ENCODE results near the gene CBFB.

CBFB gene

GRCh38 chr16:67093098-67093726, 64.3 kb downstream of the CBFB start:
- no peak for DNase-seq (ENCODE audit: low read depth in 1 of 2, low spot score in 1 of 2)
- in situ Hi-C loops (cut with HindIII; ENCODE audit: low pct_unique_long_range_greater_than_20kb, low sequenced_read_pairs): no loop called here
- no peak for TF ChIP-seq JUND (IDR thresholded peaks at IDR 0.05; ENCODE audit: low read depth)

DNA sequence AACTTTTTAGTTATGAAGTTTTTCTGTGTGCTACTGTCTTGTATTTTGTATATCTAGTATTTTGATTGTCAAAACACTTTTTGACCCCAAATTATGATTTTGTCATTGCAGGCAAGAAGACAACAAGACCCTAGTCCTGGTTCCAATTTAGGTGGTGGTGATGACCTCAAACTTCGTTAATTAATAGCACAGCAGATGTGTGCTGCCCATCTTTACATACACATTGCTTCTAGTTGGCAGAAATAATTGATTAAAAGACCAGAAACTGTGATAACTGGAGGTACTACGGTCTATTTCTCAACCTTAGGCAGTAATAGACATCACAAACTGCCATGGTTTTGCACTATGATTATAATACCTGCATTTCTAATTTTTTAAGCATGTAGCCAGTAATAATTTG, 69.7 kb downstream of the CBFB start:
- in situ Hi-C loops (cut with HindIII; ENCODE audit: low pct_unique_long_range_greater_than_20kb, low sequenced_read_pairs): no loop called here
- no peak for DNase-seq (ENCODE audit: low read depth in 1 of 2, low spot score in 1 of 2)
- no peak for TF ChIP-seq JUND (IDR thresholded peaks at IDR 0.05; ENCODE audit: low read depth)

DNA sequence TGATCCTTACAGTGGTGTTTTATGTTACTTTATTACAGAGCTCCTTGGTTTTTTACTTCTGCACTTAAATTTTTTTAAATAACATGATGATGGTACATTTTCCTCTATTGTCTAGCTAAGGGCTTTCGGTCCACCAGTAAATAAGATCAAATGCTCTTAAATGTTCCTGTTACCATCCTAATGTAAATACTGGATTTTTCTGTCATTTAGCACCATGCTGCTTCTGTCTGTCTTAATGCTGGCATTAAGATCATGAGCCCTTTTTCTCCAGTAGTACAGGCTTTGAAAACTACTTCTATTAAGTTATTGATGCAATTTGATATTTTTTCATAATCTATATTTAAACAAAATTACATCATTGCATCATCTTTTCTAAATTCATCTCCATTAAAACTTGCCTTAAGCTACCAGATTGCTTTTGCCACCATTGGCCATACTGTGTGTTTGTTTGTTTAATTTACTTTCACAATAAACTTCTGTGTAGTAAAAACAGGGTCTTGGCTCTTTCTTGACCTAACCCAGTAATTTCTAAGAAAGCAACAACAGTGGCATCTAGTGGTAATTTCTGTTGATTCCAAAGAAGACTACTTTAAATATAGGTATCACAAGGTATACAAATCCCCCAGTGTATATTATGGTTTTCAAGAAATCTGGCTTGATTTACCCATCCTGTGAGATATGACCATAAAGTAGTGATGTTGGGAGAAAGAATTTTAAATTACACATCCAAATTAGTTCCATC, 71.8 kb downstream of the CBFB start:
- in situ Hi-C loops (cut with HindIII; ENCODE audit: low pct_unique_long_range_greater_than_20kb, low sequenced_read_pairs): no loop called here
- no peak for TF ChIP-seq JUND (IDR thresholded peaks at IDR 0.05; ENCODE audit: low read depth)
- DNase-seq (ENCODE audit: low read depth in 1 of 2, low spot score in 1 of 2): peak; percentile 39 to 60

DNA sequence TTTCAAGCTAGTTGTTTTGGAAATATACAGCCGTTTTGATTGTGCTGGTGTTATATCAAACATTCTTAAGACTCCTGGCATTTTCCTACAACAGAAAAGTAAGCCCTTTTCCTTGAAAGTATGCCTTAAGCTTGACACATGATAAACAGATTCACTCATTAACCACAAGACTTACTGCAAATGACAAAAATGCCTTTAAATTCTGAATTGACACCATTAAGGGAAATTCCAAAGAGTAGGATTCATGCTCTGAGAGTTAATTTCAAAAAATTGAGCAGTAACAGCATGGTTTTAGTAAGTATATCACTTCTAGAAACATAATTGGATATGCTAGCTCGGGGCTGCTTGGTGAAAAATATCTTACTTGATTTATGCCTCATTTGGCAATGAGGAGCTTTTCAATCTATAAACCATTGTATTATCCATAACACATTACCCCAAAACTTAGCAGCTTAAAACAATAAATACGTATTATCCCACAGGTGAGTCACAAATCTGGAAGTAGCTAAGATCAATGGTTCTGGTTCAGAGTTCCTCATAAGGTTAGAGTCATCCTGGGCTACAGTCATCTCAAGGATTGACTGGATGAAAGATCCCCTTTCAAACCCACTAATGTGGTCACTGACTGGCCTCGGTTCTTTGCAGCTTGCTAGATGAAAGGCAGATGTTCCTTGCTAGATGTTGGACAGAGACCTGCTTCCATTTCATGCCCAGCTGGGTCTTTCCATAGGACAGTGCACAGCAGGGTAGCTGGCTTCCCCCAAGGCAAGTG, 72.5 kb downstream of the CBFB start:
- no peak for DNase-seq (ENCODE audit: low read depth in 1 of 2, low spot score in 1 of 2)
- no peak for TF ChIP-seq JUND (IDR thresholded peaks at IDR 0.05; ENCODE audit: low read depth)

GRCh38 chr16:67104061-67104460, 75.1 kb downstream of the CBFB start:
- in situ Hi-C loops (cut with HindIII; ENCODE audit: low pct_unique_long_range_greater_than_20kb, low sequenced_read_pairs): no loop called here
- TF ChIP-seq JUND (IDR thresholded peaks at IDR 0.05; ENCODE audit: low read depth): no peak
- peak in 1 of 2 experiments; percentile 71 for DNase-seq (ENCODE audit: low read depth in 1 of 2, low spot score in 1 of 2)

More for the DNA sequence above, 72.5 kb downstream of the CBFB start:
- in situ Hi-C loops (cut with HindIII; ENCODE audit: low pct_unique_long_range_greater_than_20kb, low sequenced_read_pairs): no loop called here

DNA sequence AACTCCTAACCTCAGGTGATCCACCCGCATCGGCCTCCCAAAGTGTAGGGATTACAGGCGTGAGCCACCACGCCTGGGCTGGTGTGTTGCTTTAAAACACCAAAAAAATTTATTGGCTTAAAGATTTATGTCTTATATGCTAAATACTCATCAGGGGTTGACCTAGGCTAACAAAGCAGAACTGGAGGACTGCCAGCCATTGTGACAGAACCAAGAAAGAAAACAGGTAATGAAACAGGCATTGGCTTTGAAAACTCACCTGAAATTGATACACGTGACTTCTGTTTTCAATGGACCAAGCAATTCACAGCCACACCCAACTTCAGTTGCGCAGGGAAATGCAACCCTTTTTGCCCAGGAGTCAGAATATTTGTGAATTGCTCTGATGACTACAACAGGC, 75.9 kb downstream of the CBFB start:
- no peak for DNase-seq (ENCODE audit: low read depth in 1 of 2, low spot score in 1 of 2)
- in situ Hi-C loops (cut with HindIII; ENCODE audit: low pct_unique_long_range_greater_than_20kb, low sequenced_read_pairs): no loop called here
- TF ChIP-seq JUND (IDR thresholded peaks at IDR 0.05; ENCODE audit: low read depth): no peak

DNA sequence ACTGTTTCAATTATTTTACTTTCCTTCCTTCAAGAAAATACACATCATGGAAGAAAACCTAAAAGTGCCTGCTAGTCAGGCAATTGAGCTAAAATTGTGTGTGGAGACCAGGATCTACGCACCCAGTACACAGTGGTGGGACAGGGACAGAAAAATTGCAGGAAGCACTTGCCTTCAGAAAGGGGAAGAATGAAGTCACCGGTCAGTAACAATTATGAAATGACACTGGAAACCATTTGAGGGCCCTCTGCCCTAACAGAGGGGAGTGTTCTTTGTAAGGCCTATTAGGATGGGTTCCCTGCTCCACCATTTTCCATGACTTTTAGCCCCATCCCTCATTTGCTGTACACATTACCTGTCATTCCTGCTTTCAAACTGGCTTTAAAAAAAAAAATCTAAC, 76.3 kb downstream of the CBFB start:
- in situ Hi-C loops (cut with HindIII; ENCODE audit: low pct_unique_long_range_greater_than_20kb, low sequenced_read_pairs): no loop called here

GRCh38 chr16:67105881-67106280, 76.9 kb downstream of the CBFB start:
- no peak for TF ChIP-seq JUND (IDR thresholded peaks at IDR 0.05; ENCODE audit: low read depth)
- DNase-seq (ENCODE audit: low read depth in 1 of 2, low spot score in 1 of 2): no peak
- in situ Hi-C loops (cut with HindIII; ENCODE audit: low pct_unique_long_range_greater_than_20kb, low sequenced_read_pairs): no loop called here

More for the DNA sequence above, 76.3 kb downstream of the CBFB start:
- no peak for TF ChIP-seq JUND (IDR thresholded peaks at IDR 0.05; ENCODE audit: low read depth)
- DNase-seq (ENCODE audit: low read depth in 1 of 2, low spot score in 1 of 2): no peak

GRCh38 chr16:67108489-67108888, 79.5 kb downstream of the CBFB start:
- TF ChIP-seq JUND (IDR thresholded peaks at IDR 0.05; ENCODE audit: low read depth): no peak
- no peak for DNase-seq (ENCODE audit: low read depth in 1 of 2, low spot score in 1 of 2)
- in situ Hi-C loops (cut with HindIII; ENCODE audit: low pct_unique_long_range_greater_than_20kb, low sequenced_read_pairs): no loop called here

GRCh38 chr16:67108931-67109406, 80.0 kb downstream of the CBFB start:
- TF ChIP-seq JUND (IDR thresholded peaks at IDR 0.05; ENCODE audit: low read depth): no peak
- no peak for DNase-seq (ENCODE audit: low read depth in 1 of 2, low spot score in 1 of 2)
- in situ Hi-C loops (cut with HindIII; ENCODE audit: low pct_unique_long_range_greater_than_20kb, low sequenced_read_pairs): no loop called here

DNA sequence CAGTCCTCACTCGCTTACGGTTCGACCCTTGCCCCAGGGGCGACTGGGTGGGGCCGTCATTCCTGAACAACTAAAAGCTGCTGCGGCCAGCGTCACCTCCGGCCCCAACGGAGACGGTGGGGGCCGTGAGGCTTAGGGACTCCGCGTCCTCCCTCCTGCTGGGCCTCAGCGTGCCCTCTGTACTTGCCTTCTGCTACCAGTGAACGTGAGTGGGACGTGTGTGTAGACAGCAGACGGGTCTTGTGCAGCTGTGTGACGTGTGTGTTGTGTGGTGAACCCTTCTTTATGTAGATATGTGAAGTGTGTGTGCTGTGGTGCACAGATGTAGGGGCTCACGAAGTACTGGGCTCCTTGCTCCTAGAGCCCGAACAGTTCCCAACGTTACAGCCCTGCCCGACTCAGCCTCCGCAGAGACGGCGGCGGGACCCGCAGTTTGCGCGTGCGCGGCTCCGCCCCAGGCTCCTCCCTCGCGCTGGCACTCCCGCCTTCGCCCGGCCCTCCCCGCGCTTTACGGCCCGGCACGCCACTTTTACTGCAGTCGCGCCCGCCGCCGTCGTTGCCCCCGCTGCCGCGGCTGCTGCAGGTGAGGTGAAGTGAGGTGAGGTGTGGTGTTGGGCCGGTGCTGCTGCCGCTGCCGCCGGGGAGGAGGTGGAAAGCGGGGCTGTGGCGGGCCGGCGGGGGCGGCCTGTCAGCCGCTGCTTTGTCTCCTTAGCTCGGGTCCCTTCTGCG, 80.6 kb downstream of the CBFB start, which contains the start of gene PHAF1:
Gene PHAF1 (plus strand): TSS at position 535 of the 729 bp plus-strand sequence. CDS start 235 bp downstream, outside the sequence.
- no peak for TF ChIP-seq JUND (IDR thresholded peaks at IDR 0.05; ENCODE audit: low read depth)
- peak; percentile 95 to 96 for DNase-seq (ENCODE audit: low read depth in 1 of 2, low spot score in 1 of 2)
- in situ Hi-C loops (cut with HindIII; ENCODE audit: low pct_unique_long_range_greater_than_20kb, low sequenced_read_pairs): no loop called here

DNA sequence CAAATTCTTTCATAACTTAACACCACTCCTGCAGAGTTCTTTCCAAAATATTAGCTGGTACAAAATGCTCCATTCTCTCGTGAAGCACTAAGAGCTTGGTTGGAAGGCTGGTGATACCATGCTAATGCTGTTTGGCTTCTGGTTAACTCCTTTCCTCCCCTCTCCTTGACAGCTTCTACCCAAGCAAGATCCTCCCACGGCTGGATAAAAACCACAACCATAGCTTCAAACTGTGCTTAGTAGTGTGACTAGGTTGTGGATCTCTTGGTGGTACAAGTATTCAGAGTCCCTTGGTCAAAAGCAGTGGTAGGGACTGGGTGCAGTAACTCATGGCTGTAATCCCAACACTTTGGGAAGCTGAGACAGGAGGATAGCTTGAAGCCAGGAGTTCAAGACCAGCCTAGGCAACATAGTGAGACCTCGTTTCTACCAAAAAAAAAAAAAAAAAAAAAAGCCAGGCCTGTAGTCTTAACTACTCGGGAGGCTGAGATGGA, 83.0 kb downstream of the CBFB start:
- no peak for TF ChIP-seq JUND (IDR thresholded peaks at IDR 0.05; ENCODE audit: low read depth)
- no peak for DNase-seq (ENCODE audit: low read depth in 1 of 2, low spot score in 1 of 2)
- in situ Hi-C loops (cut with HindIII; ENCODE audit: low pct_unique_long_range_greater_than_20kb, low sequenced_read_pairs): no loop called here

All from T47D (cell line).